GM18517 (cell line): Measurements from ENCODE around the gene CSH1.
"Not testable (repeated sequence)": the region's sequence is repeated elsewhere in the genome, so short reads cannot be mapped to it uniquely, and the experiment has no call there.

Experiments used
- ATAC-seq: cut with Tn5 transposase; IDR thresholded peaks from one replicate; pipeline ENCODE4 v1.9.1; 2021; ENCODE audit warnings: mild to moderate bottlenecking, moderate library complexity; ENCODE audit not compliant: unreplicated experiment

The CSH1 gene

GRCh38 chr17:63896524-63897354, at the start of gene CSH1:
Gene CSH1, minus strand, starts transcription at chr17:63896574. Its CDS starts 63 bp downstream, at chr17:63896511.
- ATAC-seq, result not testable (repeated sequence)

GRCh38 chr17:63945784-63946439, 49.5 kb upstream of the CSH1 start:
- ATAC-seq, result no peak

- no peak for ATAC-seq
Measured at GRCh38 chr17:63944736-63945499, 48.5 kb upstream of the CSH1 start.

GRCh38 chr17:63943745-63944144, 47.4 kb upstream of the CSH1 start:
- no peak for ATAC-seq

- no peak for ATAC-seq
Measured at GRCh38 chr17:63942309-63942985, 46.1 kb upstream of the CSH1 start.

GRCh38 chr17:63941751-63942150, 45.4 kb upstream of the CSH1 start:
- ATAC-seq, result no peak

GRCh38 chr17:63941162-63941561, 44.8 kb upstream of the CSH1 start:
- no peak for ATAC-seq

- no peak for ATAC-seq
Measured at GRCh38 chr17:63940584-63940983, 44.2 kb upstream of the CSH1 start.

- ATAC-seq, result no peak
Measured at GRCh38 chr17:63939884-63940283, 43.5 kb upstream of the CSH1 start.

GRCh38 chr17:63939401-63939800, 43.0 kb upstream of the CSH1 start:
- ATAC-seq, result no peak

GRCh38 chr17:63937920-63938319, 41.5 kb upstream of the CSH1 start:
- ATAC-seq, result no peak

GRCh38 chr17:63937319-63937718, 40.9 kb upstream of the CSH1 start:
- ATAC-seq, result no peak

- ATAC-seq, result no peak
Measured at GRCh38 chr17:63934183-63935112, 38.1 kb upstream of the CSH1 start.

GRCh38 chr17:63933598-63933997, 37.2 kb upstream of the CSH1 start:
- ATAC-seq, result no peak

GRCh38 chr17:63932721-63933120, 36.3 kb upstream of the CSH1 start:
- ATAC-seq, result no peak

- peak; percentile 64 for ATAC-seq
Measured at GRCh38 chr17:63931981-63932561, 35.7 kb upstream of the CSH1 start, which contains the start of gene CD79B. Gene CD79B, minus strand, starts transcription at chr17:63932331. Its CDS starts 70 bp downstream, at chr17:63932261.

- no peak for ATAC-seq
Measured at GRCh38 chr17:63930951-63931575, 34.7 kb upstream of the CSH1 start.

- ATAC-seq, result no peak
Measured at GRCh38 chr17:63929860-63930766, 33.7 kb upstream of the CSH1 start.
